Hematopoietic multipotent progenitor cell treated with erythropoietin and hydrocortisone succinate and interleukin-3 and kit ligand, for 17 days (in vitro differentiated cells): ENCODE results near the gene SLC6A3.

Source experiments
- DNase-seq: peaks from one replicate; pipeline ENCODE4 v3.0.0-alpha.2; 2015; ENCODE audit warnings: low spot score

Gene SLC6A3

DNA sequence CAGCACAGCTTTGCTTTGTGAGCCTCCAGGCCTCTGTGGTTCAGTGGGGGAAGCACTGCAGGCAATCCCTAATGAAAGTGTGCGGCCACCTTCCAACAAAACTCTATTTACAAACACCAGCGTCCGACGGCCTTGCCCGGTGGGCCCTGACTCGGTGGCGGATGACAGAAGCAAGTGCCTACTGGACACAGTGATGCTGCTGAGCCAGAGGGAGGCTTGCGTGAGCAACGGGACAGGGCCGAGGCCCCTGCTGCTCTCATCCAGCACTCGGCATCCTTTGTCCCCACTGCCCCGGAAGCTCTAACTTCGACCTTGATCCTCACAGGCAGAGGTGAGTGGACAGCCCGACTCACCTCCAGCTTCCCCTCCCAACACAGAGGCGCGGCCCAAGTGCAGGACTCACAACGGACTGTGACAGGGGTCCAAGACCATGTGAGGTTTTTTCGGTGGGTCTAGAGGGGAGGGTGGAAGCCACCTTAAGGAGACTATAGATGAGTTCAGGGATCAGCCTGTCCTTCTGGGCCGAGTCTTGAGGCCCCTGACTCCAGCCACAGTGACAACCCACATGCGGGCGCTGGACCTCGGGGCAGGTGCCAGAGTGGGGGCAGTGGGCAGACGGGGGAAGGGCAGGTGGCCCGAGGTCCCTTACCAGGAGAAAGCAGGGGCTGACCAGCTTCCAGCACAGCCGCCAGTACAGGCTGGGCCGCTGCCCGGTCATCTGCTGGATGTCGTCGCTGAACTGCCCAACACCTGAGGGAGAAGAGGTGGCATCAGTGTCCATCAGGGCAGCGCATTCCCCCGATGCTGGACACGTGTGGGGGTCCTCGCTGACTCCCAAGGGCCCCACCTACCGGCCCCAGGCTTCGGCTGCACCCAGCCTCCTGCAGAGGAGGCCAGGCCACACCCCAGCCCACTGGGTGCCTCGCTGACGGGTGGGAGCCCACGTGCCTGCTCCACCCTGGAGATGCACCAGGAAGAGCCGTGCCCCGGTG lies 39.4 kb downstream of the SLC6A3 start:
- DNase-seq: no peak

DNA sequence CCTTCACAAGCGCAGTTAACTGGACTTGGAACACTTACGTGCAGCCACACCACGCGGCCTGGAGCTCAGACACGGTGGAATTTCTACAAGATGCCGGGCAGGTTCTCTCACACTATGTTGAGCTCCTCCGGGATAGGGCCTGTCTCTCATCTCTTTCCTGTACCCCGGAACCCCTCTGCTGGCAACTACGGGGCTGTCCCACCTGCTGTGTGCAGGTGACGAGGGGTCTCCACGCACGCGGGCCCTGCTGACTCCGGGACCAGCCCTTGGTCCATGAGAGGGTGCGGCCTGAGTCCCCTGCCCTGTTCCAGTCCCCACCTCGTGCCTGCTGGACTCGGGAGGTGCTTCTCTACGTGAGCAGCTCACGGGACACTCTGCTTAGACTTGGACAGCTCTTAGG lies 40.1 kb downstream of the SLC6A3 start:
- DNase-seq: no peak

- DNase-seq: no peak
Measured at GRCh38 chr5:1404062-1404461, 41.2 kb downstream of the SLC6A3 start.

DNA sequence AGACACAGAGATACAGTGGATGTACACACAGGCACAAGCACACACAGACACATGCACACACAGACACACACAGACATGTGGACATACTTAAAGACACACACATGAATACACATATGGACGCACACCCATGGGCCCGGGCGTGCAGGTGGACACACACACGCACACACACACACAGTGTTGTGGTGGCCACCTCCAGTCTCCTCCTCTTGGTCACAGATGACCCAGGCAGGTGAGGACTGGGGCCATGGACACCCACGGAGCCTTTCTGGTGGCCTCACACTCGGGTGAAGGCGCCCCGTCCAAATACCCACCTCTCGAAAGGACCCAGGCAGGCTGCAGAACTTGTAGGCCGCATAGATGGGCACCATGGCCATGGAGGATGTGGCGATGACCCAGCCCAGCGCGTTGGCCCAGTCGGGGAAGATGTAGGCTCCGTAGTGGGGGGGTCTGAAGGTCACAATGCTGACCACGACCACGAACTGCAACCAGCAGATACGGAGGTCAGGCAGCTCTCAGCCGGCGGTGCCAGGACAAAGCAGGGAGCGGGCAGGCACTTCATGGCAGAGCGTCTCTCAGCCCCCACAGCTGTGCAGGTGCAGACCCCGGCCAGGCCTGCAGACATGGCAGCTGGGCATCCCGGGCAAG lies 42.5 kb downstream of the SLC6A3 start:
- DNase-seq: no peak

GRCh38 chr5:1401536-1402138 lies 43.6 kb downstream of the SLC6A3 start:
- no peak for DNase-seq

GRCh38 chr5:1400936-1401335 lies 44.3 kb downstream of the SLC6A3 start:
- no peak for DNase-seq

DNA sequence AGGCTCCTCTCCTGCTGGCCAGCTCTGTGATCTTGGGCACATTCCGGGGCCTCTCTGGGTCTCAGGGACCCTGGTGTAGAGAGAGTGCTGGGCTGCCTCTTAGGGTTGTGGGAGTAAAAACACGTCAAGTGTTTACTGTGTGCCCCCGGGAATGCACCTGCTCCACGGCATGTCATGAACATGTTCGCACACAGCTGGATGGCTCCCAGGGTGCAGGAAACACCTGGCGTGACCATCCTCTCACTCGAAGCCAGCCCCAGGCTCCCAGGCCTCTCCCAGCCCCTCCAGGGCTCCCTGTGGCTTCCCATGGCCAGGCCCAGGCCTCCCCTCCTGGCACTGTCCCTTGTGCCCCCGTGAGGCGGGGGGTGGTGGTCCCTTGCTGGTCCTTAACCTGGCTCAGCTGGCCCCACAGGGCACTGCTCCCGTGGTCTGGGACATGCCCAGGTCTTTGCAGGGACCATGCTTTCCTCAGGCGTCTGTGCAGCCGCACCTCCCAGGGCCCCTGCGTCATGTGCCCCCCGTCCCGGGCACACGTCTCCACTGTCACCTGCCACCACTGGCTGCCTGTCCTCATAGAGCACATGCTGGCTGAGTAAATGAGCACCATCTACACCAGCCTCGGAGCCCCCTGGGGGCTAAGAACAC lies 44.9 kb downstream of the SLC6A3 start:
- no peak for DNase-seq

GRCh38 chr5:1399737-1400136 lies 45.5 kb downstream of the SLC6A3 start:
- DNase-seq: no peak

DNA sequence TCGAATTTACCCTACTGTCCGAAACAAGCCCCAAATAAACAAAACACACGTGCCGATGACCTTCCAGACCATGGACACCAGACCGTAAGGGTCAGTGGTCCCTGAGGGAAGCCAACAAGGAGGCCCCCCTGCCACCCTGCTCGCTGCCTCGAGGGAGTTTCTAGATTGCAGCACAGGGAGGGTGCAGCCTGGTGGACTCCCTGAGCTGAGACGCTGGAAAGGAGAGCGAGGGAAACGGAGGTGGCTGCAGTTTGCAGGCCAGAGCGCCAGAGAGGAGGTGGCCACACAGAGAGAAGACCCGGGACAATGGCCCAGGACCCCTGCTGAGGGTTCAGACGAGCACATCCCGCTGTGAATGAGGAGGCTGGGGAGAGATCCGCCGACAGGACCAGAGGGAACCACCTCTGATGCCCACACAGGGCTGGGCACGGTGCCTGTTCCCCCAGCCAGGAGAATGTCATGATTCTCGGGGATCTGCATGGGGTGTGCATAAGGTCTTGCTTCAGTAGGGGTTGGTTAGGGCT lies 48.9 kb downstream of the SLC6A3 start:
- no peak for DNase-seq

DNA sequence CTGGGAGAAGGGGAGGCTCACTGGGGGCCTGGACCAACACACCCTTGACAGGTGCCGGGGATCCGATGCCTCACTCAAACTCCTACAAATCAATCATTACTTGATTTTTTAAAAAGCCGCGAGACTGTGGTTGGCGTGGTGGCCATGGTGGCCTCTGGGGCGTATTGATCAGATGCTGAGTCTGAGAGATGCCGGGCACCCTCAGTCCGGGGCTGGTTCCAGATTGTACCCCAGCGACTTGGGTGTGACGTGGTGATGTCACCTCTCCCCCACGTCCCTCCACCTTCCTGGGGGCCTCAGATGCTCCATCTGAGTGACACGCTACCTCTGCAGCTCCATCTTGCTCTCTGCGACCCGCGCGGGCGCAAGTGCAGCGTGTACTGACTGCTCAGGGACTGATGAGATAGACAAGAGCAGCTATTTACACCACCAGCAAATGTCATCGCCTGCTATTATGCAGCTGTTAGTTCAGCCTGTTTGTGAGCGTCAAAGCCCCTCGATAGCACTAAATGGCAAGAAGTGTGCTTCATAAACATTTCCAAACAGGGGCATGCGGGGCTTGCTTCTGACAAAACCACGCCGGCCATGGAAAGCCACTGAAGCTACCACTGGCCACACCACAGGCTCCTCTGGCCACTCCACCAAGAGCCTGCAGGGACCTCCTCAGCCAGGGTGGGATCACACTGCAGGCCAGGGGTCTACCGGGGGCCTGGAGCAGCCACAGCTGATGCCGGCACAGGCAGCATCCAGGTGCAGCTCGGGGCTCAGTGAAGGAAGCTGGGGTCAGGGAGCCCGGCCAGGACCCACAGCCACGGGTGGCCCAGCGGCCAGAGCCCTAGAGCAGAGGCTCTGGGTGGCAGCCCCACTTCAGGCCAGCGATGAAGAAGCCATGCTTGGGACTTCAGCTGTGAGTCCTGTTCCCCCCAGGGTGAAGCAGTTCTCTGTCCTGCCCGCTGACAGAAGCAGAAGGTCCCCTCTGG lies 50.1 kb downstream of the SLC6A3 start:
- DNase-seq: no peak

DNA sequence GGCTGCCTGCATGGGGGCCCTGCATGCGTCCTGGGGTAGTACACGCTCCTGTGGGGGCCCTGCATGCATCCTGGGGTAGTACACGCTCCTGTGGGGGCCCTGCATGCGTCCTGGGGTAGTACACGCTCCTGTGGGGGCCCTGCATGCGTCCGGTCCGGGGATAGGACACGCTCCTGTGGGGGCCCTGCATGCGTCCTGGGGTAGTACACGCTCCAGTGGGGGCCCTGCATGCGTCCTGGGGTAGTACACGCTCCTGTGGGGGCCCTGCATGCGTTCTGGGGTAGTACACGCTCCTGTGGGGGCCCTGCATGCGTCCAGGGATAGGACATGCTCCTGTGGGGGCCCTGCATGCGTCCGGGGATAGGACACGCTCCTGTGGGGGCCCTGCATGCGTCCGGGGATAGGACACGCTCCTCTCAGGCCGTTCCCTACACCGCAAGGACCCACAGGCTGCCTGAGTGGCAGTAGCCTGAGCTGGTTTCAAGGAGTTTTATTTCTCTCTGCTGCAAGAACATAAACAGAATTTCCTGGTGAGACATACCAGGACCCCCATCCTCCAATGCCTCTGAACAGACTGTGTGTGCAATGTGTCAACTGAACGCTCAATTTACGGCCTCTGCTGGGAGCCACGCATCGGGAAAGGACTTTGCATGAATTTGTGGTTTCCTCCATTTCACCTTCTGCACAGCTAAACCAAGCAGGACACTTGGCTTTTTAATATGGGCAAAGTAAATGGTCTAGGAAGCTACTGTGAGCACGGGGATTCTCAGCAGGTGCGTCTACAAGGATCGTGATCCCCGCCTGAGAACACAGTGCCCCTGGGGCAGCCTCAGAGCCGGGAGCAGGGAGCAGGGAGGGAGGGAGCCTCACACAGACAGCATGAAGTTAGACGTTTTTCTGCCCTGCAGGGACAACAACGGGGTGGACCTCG lies 51.4 kb downstream of the SLC6A3 start:
- DNase-seq: no peak

DNA sequence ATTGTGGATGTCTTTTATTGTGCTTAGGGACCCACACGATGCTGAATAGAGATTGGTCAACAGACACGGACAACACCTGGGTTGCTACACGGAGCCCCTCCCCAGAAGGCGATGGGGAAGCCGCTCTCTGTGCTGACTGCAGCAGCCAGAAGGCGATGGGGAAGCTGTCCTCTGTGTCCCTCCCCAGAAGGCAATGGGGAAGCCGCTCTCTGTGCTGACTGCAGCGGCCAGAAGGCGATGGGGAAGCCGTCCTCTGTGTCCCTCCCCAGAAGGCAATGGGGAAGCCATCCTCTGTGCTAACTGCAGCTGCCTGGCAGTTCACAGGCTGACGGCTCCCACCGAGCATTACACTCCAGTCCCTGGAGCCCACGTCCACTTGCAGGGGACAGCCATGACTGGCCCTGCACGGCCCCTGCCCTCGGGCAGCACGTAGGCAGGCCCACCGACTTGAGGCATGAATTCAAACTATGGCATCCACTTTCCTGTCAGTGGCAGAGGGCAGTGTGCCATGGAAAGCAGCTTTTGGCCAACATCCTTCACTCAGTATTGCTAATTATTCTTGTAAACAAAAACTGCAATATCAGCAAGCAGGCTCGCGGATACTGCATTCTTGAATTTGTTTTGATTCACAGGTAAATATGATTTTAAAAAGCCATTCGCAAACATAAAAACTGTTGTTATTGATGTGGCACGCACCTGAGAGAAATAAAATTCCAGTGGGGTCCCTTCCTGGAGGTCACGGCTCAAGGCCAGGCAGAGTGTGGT lies 52.3 kb downstream of the SLC6A3 start:
- no peak for DNase-seq

GRCh38 chr5:1392261-1392660 lies 53.0 kb downstream of the SLC6A3 start:
- DNase-seq: no peak

GRCh38 chr5:1391691-1392090 lies 53.5 kb downstream of the SLC6A3 start:
- DNase-seq: no peak

GRCh38 chr5:1390861-1391600 lies 54.2 kb downstream of the SLC6A3 start:
- no peak for DNase-seq

- no peak for DNase-seq
Measured at GRCh38 chr5:1390333-1390732, 54.9 kb downstream of the SLC6A3 start.

DNA sequence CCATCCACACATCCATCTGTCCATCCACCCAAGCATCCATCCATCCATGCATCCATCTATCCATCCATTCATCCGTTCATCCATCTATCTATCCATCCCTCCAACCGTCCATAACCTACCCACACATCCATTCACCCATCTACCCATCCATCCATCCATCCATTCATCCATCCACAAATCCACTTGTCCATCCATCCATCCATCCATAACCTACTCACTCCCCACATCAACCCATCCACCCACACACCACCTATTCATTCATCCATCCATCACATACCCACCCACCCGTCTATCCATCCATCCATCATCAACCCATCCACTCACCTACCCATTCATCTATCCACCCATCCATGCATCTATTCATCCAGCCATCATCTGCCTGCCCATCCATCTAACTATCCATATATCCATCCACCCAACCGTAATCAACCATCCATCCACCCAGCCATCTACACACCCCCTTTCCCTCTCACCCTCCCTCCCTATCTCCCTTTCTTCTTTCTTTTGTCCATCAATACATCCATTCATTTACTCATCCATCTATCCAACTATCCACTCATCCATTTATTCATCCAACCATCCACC lies 56.8 kb downstream of the SLC6A3 start:
- DNase-seq: no peak

- DNase-seq: no peak
Measured at GRCh38 chr5:1387876-1388275, 57.4 kb downstream of the SLC6A3 start.
